HL-60/S4 treated with phorbol 12-myristate 13-acetate at 8.2 ng/mL for 4 days and 3 days (cell line): ENCODE measurements around the gene RHD.
"Not testable (repeated sequence)": the region's sequence is repeated elsewhere in the genome, so short reads cannot be mapped to it uniquely, and the experiment has no call there.

ENCODE experiments used
- in situ Hi-C: fragments of 300-500 bp; cut with MboI; formaldehyde crosslinking; loops from 2 replicates; pipeline ENCODE4 v1.15.0; 2022; ENCODE audit warnings: low sequenced_read_pairs

Gene RHD

GRCh38 chr1:25347556-25347955, 75.2 kb downstream of the RHD start:
- in situ Hi-C loops: no loop called here

DNA sequence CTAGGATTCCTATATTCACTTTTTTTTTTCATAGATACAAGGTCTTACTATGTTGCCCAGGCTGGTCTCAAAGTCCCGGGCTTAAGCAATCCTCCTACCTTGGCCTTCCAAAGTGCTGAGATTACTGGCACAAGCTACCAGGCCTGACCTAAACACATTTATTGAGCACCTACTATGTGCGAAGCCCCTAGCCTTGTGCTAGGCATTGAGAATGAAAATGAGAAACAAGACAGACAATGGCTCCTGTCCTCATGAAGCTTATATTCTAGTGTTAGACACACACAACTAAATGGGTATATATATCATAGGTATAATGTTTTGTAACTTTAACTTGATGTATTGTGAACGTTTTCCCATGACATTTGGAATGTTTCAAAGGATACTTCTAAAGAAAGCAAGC, 77.3 kb downstream of the RHD start:
- in situ Hi-C loops: no loop called here

DNA sequence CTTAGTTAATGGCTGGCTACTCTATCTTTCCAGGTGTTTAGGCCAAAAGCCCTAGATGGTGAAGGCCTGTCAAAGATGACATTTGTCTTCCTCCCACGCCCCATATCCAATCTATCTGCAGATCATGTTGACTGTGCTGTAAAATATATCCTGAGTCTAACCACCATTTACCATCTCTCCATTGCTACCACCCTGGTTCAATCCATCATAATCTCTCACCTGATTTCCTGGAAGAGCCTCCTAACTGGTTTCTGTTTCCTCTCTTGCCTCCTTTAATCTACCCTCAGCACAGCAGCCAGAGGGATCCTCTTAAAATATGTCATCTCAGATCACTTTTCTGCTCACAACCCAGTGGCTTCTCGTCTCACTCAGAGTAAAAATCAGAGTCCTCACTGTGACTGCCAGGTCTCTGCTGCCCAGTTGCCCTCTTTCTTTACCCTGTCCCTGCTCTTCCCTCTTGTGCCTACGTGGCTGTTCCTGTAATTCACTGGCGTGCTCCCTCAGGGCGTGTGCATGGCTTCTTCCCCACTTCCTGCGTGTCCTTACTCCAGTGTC, 83.6 kb downstream of the RHD start:
- in situ Hi-C loops: no loop called here

- in situ Hi-C loops: no loop called here
Measured at GRCh38 chr1:25356441-25356840, 84.1 kb downstream of the RHD start.

- in situ Hi-C loops: no loop called here
Measured at GRCh38 chr1:25356848-25357247, 84.5 kb downstream of the RHD start.

- in situ Hi-C loops: no loop called here
Measured at GRCh38 chr1:25360596-25361581, 88.6 kb downstream of the RHD start.

DNA sequence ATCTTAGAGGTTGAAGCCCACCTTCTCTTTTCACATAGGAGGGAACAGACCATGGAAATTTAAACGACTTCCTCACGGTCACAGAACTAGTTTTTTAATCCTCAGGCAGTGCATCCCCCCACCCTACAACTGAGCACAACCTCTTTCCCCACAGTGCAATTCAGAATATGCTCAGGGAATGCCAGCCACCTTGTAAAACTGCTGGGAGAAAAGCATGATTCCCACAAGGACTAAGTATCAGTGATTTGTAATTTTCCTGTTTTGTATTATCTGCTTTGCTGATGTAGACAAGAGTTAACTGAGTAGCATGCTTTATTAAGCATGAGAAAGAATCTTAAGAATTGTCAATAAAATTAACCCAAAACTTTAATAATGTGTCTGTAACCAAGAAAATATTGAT, 89.6 kb downstream of the RHD start:
- in situ Hi-C loops: no loop called here

DNA sequence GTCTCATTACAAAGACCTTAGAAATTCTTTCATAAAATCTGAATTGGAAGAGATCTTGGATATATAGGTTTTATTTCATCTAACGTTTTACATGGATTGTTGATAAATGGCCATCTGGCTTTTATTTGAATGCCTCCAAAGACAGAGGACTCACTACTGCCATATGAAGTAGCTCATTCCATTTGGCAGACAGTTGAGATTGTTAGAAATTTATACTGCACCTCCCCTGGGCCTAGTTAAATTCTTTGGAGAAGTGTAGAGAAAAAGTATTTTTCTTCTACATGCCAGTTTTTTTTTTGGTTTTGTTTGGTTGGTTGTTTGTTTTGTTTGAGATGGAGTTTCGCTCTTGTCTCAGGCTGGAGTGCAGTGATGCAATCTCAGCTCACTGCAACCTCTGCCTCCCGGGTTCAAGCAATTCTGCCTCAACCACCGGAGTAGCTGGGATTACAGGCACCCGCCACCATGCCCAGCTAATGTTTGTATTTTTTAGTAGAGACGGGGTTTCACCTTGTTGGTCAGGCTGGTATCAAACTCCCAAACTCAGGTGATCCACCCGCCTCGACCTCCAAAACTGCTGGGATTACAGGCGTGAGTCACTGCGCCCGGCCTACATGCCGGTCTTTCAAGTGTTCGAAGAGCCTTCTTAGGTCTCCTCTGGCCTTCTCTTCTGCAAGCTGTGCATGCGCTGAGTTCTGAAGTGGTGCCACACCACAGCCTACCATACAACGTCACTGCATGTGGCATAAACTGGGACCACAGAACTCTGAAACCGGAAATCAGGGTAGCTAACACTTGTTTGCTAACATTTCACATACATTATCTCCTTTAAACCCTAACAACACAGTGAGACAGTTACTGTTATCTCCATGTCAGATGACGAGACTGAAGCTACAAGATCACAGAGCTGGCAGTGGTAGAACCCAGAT, 90.6 kb downstream of the RHD start:
- in situ Hi-C loops: not testable (repeated sequence)

DNA sequence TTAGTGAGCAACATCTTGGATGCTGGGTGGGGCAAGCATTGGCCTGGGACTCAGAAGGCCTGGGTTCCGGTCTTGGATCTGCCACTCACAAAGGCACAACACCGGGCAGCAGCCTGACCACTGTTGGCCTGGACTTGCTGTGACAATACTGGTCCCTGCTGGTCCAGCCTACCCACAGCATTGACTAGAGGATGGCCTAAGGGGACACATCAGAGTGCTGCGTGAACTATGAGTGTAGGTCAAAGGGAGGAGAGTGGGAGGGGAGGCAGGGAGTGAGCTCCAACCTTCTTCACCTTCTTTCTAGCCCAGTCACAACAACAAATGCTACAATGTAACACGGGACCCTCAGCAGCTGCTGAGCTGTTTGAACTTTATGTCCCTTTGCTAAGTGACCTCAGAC, 96.9 kb downstream of the RHD start:
- in situ Hi-C loops: no loop called here

- in situ Hi-C loops: not testable (repeated sequence)
Measured at GRCh38 chr1:25369691-25370271, 97.5 kb downstream of the RHD start.

GRCh38 chr1:25371757-25372156, 99.4 kb downstream of the RHD start:
- in situ Hi-C loops: not testable (repeated sequence)

DNA sequence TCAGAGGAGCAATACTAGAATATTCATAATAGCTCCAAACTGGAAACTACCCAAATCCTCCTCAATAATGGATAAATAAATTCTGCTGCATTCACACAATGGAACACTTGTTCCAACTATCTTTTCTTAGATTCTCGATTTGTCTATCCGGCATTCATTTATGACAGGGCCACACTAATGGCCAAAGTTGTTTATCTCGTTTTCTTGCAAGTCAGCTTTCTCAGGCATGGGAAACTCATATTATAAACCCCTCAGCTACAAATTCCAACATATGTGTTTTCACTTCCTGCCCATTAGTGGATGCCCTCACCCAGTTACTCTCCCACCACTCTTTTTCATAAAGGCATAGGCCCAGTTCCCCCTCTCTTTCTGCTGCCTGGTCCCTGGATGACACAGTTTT, 106.1 kb downstream of the RHD start:
- in situ Hi-C loops: not testable (repeated sequence)
